Tibial nerve (tissue), 4 donors: Measurements from ENCODE around the gene TBC1D2B.

Experiments used
- CTCF ChIP-seq, 5 experiments: fragments of 200-600 bp in 3 of 5; fragments of 450-650 bp in 2 of 5; sonication (generic) in 3 of 5; IDR thresholded peaks; one replicate each; pipeline ENCODE4 v1.5.1; 2016 to 2019; ENCODE audit warnings: antibody characterized with exemption in 5 of 5, mild to moderate bottlenecking in 3 of 5, moderate library complexity in 2 of 5
- EP300 ChIP-seq, 2 donors: sonication (generic); formaldehyde crosslinking; IDR thresholded peaks; one replicate each; pipeline ENCODE4 v1.6.1; 2017; ENCODE audit warnings: antibody characterized with exemption in 2 of 2, mild to moderate bottlenecking in 1 of 2

DNA sequence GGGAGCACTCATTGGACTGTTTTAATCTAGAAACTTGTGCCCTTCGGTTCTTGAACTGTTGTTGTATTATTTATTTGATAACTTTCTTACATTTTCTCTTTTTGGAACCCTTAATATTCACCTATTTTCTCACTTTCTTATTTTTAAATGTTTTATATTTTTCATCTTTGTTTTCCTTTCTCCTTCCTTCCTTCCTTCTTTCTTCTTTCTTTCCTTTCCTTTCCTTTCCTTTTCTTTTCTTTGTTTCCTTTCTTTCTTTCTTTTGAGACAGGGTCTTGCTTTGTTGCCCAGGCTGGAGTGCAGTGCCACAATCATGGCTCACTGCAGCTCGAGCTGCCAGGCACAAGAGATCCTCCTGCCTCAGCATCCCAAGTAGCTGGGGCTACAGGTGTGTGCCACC is 108.5 kb downstream of the TBC1D2B start:
- TF ChIP-seq CTCF (IDR thresholded peaks at IDR 0.05) (no peak), EP300 (IDR thresholded peaks at IDR 0.05) (no peak)
